ENCODE measurements around the gene CENATAC.
"Not testable (repeated sequence)": the region's sequence is repeated elsewhere in the genome, so short reads cannot be mapped to it uniquely, and the experiment has no call there.

CENATAC gene

GRCh38 chr11:119056421-119056999, 58.6 kb downstream of the CENATAC start:
- no peak for DNase-seq

DNA sequence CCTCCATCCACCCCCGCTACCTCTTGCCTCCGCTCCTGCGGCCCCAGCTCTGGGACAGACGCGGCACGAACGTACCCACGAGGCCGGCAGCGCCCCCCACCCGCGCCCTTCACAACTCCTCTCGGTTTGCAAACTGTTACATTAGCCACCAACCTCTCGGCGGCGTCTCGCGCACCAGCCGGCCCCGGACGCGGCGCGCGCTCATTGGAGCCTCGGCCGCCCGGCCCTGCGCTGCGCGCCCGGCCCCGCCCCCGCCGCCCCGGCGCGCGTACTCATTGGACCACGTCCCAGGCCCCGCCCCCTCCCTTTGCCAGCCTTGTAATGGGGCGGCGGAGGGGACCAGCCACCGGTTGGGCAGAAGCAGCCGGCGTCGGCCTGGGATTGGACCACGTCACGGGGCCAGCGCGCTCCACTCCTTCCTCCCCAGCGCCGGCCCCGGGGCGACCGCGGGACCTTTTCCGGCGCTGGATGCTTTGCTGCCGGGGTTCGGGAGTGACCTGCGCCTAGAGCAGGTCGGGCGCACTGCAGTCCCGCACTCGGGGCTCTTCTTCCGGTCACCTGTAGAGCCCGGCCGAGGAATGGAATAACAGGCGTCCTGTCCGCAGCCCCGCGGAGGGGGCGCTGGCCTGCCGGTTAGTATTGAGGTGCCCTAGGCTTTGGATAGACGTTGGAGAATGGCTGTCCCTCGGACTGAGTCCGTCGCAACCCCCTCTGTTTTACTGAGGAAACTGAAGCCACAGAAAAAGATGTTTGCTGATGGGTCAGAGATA, 59.2 kb downstream of the CENATAC start, which contains the start of gene HYOU1:
HYOU1 (minus strand) TSS at position 206 of the 770 bp plus-strand sequence. CDS start 1,045 bp downstream, outside the sequence.
- peak; percentile 94 for DNase-seq

- DNase-seq: not testable (repeated sequence)
These were observed 61.2 kb downstream of the CENATAC start for GRCh38 chr11:119059128-119059527.

GRCh38 chr11:119061256-119061655, 63.3 kb downstream of the CENATAC start:
- no peak for DNase-seq

DNA sequence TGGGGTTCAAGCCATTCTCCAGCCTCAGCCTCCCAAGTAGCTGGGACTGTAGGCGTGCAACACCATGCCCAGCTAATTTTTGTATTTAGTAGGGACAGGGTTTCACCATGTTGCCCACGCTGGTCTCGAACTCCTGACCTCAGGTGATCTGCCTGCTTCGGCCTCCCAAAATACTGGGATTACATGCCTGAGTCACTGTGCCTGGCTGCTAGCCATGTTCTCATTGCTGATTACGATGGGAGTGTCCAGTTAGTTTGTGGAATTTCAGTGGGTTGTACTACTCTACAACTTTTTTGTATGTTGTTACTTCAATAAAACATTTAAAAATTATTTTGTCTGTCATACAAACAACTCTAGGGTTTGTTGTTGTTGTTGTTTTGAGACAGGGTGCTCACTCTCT, 64.8 kb downstream of the CENATAC start:
- DNase-seq: no peak

GRCh38 chr11:119065369-119065768, 67.4 kb downstream of the CENATAC start:
- DNase-seq: peak; percentile 77 to 83
